Calu3 (cell line): ENCODE data around the gene AKAP10. TPM values are rescaled to one million over a fixed set of nuclear protein-coding genes. Genes with fewer than 3 reads are reported as not detected.

Source experiments
- total RNA-seq: library from RNA; stranded (reverse); gene quantifications from 2 replicates; pipeline ENCODE4 v1.2.3, GENCODE V29; 2022

Gene AKAP10
- total RNA-seq, 1 experiment from 2014 or later = 25.2 TPM

Other genes starting within 250 kb of the AKAP10 start
- 0.38 and 0.47 TPM in 2 replicates for gene ALDH3A1, start 229.5 kb downstream of the AKAP10 start, total RNA-seq
- gene ULK2, start 109.9 kb downstream of the AKAP10 start, total RNA-seq = 4.3 and 4.7 TPM in 2 replicates
- gene SPECC1, start 31.5 kb upstream of the AKAP10 start, total RNA-seq = 42.3 and 53.5 TPM in 2 replicates